ENCODE measurements around the gene KCNG4. TPM values are rescaled to one million over a fixed set of nuclear protein-coding genes. Genes with fewer than 3 reads are reported as not detected.

The KCNG4 gene
- polyA plus RNA-seq, 3 donors, result not detected

GRCh38 chr16:84169765-84170310, 70.0 kb downstream of the KCNG4 start:
- intact Hi-C loops (cut with micrococcal nuclease), result loop anchor here in 1 of 2 donors (5.0 kb wide), 1 partner anchor 38 kb away; no protein-coding TSS in a partner anchor
- peak overlapping the region in 1 of 7 donors; percentile 12 for H3K27ac Mint-ChIP-seq

More at GRCh38 chr16:84169765-84170310, 70.0 kb downstream of the KCNG4 start:
- peaks cover 0 to 3% (median 0%) of the 10 kb centered on the region in 7 donors for H3K9me3 Mint-ChIP-seq
- no peaks in the 10 kb centered on the region for H4K20me1 ChIP-seq (ENCODE audit: insufficient read depth, low read length)
- H3K27ac ChIP-seq (ENCODE audit: low read depth in 1 of 2, low read length in 2 of 2), result no peak overlapping the region
- TF ChIP-seq, protein P1, sequence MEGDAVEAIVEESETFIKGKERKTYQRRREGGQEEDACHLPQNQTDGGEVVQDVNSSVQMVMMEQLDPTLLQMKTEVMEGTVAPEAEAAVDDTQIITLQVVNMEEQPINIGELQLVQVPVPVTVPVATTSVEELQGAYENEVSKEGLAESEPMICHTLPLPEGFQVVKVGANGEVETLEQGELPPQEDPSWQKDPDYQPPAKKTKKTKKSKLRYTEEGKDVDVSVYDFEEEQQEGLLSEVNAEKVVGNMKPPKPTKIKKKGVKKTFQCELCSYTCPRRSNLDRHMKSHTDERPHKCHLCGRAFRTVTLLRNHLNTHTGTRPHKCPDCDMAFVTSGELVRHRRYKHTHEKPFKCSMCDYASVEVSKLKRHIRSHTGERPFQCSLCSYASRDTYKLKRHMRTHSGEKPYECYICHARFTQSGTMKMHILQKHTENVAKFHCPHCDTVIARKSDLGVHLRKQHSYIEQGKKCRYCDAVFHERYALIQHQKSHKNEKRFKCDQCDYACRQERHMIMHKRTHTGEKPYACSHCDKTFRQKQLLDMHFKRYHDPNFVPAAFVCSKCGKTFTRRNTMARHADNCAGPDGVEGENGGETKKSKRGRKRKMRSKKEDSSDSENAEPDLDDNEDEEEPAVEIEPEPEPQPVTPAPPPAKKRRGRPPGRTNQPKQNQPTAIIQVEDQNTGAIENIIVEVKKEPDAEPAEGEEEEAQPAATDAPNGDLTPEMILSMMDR (IDR thresholded peaks at IDR 0.05), result no peak
- no peak overlapping the region for H2AFZ ChIP-seq (ENCODE audit: insufficient read depth, low read depth, low read length, poor library complexity, severe bottlenecking)
- WGBS (ENCODE audit: insufficient coverage), result 91% methylated on average over 8 of the region's 11 CpGs
- H3K4me3 ChIP-seq (replicated peaks in 1 of 3; ENCODE audit: low read depth in 2 of 3, low read length in 3 of 3), result no peak overlapping the region
- peaks cover 5% of the 10 kb centered on the region for H3K4me1 Mint-ChIP-seq
- H3K27me3 Mint-ChIP-seq (ENCODE audit: low read depth in 3 of 3), result peaks cover 9 to 24% (median 17%) of the 10 kb centered on the region in 3 donors
- no peaks in the 10 kb centered on the region for H3K79me2 ChIP-seq (ENCODE audit: insufficient read depth, low read length)
- no peak for DNase-seq
- no peak overlapping the region for H3K4me2 ChIP-seq (replicated peaks; ENCODE audit: extremely low read depth, low read length, poor library complexity, severe bottlenecking)
- H3K36me3 Mint-ChIP-seq, result no peaks in the 10 kb centered on the region
- no peaks in the 10 kb centered on the region for H3K36me3 ChIP-seq (replicated peaks in 1 of 2; ENCODE audit: control insufficient read depth in 1 of 2, insufficient read depth in 2 of 2, low read length in 2 of 2)
- H3K4me3 Mint-ChIP-seq, result no peak overlapping the region
- peaks cover 2 to 8% of the 10 kb centered on the region in 2 donors for H3K27me3 ChIP-seq (ENCODE audit: control insufficient read depth in 2 of 2, insufficient read depth in 2 of 2, low read length in 2 of 2)
- no peaks in the 10 kb centered on the region for H3K9me3 ChIP-seq (replicated peaks in 1 of 2; ENCODE audit: control insufficient read depth in 1 of 2, insufficient read depth in 1 of 2, low read length in 2 of 2)
- no peak overlapping the region for H3K9ac ChIP-seq (ENCODE audit: insufficient read depth, low read length, poor library complexity, severe bottlenecking)
- H3K4me1 ChIP-seq (ENCODE audit: control insufficient read depth in 1 of 2, insufficient read depth in 2 of 2, low read length in 2 of 2), result peaks cover under 1 to 3% of the 10 kb centered on the region in 2 donors

Small RNAs within 50 kb of the gene (small RNA-seq; reads per million reads assigned to genes)
- gene RNA5SP433 (ENCODE audit: insufficient read length, low read depth), result not detected

Other genes starting within 250 kb of the KCNG4 start
- not detected for gene SLC38A8, start 197.2 kb downstream of the KCNG4 start, polyA plus RNA-seq
- gene MBTPS1, start 123.1 kb downstream of the KCNG4 start, polyA plus RNA-seq, result 10 to 100 TPM; 26.4 to 73.8 (median 28.0) TPM
- 10 to 100 TPM in 1 of 3 donors, 1 to 10 TPM in 2; 7.3 to 13.3 (median 8.0) TPM for gene HSDL1, start 94.8 kb downstream of the KCNG4 start, polyA plus RNA-seq
- gene DNAAF1, start 94.7 kb downstream of the KCNG4 start, polyA plus RNA-seq, result 10 to 100 TPM in 1 of 3 donors, under 1 TPM in 1, not detected in 1; 0.23 to 14.6 TPM
- gene TAF1C, start 53.0 kb downstream of the KCNG4 start, polyA plus RNA-seq, result 100 to 1,000 TPM in 1 of 3 donors, 1 to 10 TPM in 2; 4.0 to 126 (median 4.5) TPM
- not detected for gene ADAD2, start 48.9 kb downstream of the KCNG4 start, polyA plus RNA-seq
- gene WFDC1, start 54.9 kb upstream of the KCNG4 start, polyA plus RNA-seq, result not detected
- under 1 TPM in 1 of 3 donors, not detected in 2; 0.05 TPM for gene ATP2C2, start 128.5 kb upstream of the KCNG4 start, polyA plus RNA-seq